Left lung (tissue), 10 donors: Measurements from ENCODE around the gene SYNGR1. TPM values are rescaled to one million over a fixed set of nuclear protein-coding genes. Genes with fewer than 3 reads are reported as not detected.

Source experiments
- ATAC-seq: fragments of 200-7000 bp; cut with Tn5 transposase; one replicate; pipeline ENCODE4 v1.9.1; 2020; ENCODE audit warnings: moderate library complexity
- DNase-seq, 4 donors: peaks; one replicate each; pipeline ENCODE4 v3.0.0-alpha.2; 2013 to 2020
- H3K27ac ChIP-seq, 2 donors: fragments of 200-600 bp; sonication (generic) in 1 of 2; one replicate each; pipeline versions ENCODE4 v1.5.0 to v1.8.0; 2020 to 2021
- H3K27me3 ChIP-seq, 2 donors: fragments of 200-600 bp; sonication (generic) in 1 of 2; one replicate each; pipeline versions ENCODE4 v1.5.0 to v1.8.0; 2020 to 2021
- H3K36me3 ChIP-seq, 2 donors: fragments of 200-600 bp; sonication (generic) in 1 of 2; one replicate each; pipeline versions ENCODE4 v1.5.0 to v1.8.0; 2020 to 2021
- H3K4me1 ChIP-seq, 2 donors: fragments of 200-600 bp; one replicate each; pipeline ENCODE4 v1.8.0; 2021
- H3K4me3 ChIP-seq, 2 donors: fragments of 200-600 bp; sonication (generic) in 1 of 2; one replicate each; pipeline versions ENCODE4 v1.5.0 to v1.8.0; 2020 to 2021; ENCODE audit warnings: mild to moderate bottlenecking in 1 of 2
- H3K9me3 ChIP-seq, 2 donors: fragments of 200-600 bp; sonication (generic) in 1 of 2; one replicate each; pipeline versions ENCODE4 v1.5.0 to v1.8.0; 2020 to 2021
- CTCF ChIP-seq, 2 donors: fragments of 200-600 bp; sonication (generic) in 1 of 2; IDR thresholded peaks; one replicate each; pipeline versions ENCODE4 v1.5.0 to v1.8.0; 2021; ENCODE audit warnings: antibody characterized with exemption in 2 of 2
- intact Hi-C, 2 donors: fragments of 100-400 bp; cut with DNase I; formaldehyde crosslinking; loops; one replicate each; pipeline versions ENCODE4 v1.11.2 to v1.14.2; 2022
- polyA plus RNA-seq, 6 donors: library from polyadenylated mRNA; unstranded; fragments of 120-200 nt; gene quantifications; one replicate each; pipeline ENCODE4 v1.2.1, GENCODE V29; 2013; ENCODE audit not compliant: insufficient read length in 6 of 6
- total RNA-seq, 2 donors: library from RNA; stranded (reverse); fragmentation: NEBNext Ultra II Directional; extraction: Animal tissue kit (Norgen Biotek cat#: 25700); gene quantifications; one replicate each; pipeline ENCODE4 v1.2.1, GENCODE V29; 2021
- donor health status: DM: no; HTN: yes; CAD: no.
- donor health status: DM: no; HTN: no; CAD: no.

The SYNGR1 gene
- total and polyA plus RNA-seq, 8 donors = 5.5 to 32.0 (median 26.5) TPM

- Histone ChIP-seq H3K27ac (no peak overlapping the region), H3K4me3 (no peak overlapping the region), H3K27me3 (no peaks in the 10 kb centered on the region), H3K9me3 (no peaks in the 10 kb centered on the region), H3K4me1 (peaks cover 0 to 30% of the 10 kb centered on the region in 2 donors), H3K36me3 (peaks cover 0 to 12% of the 10 kb centered on the region in 2 donors)
- ATAC-seq (peak; percentile 38), DNase-seq (no peak)
- intact Hi-C loops = loop anchor here in 1 of 2 donors (10.0 kb wide), 1 partner anchor 62 kb away; the partner anchor contains the start of gene PDGFB
- TF ChIP-seq CTCF (IDR thresholded peaks at IDR 0.05) = peak; percentile 20 to 32
These were observed 43.1 kb upstream of the SYNGR1 start for GRCh38 chr22:39306456-39307361.

DNA sequence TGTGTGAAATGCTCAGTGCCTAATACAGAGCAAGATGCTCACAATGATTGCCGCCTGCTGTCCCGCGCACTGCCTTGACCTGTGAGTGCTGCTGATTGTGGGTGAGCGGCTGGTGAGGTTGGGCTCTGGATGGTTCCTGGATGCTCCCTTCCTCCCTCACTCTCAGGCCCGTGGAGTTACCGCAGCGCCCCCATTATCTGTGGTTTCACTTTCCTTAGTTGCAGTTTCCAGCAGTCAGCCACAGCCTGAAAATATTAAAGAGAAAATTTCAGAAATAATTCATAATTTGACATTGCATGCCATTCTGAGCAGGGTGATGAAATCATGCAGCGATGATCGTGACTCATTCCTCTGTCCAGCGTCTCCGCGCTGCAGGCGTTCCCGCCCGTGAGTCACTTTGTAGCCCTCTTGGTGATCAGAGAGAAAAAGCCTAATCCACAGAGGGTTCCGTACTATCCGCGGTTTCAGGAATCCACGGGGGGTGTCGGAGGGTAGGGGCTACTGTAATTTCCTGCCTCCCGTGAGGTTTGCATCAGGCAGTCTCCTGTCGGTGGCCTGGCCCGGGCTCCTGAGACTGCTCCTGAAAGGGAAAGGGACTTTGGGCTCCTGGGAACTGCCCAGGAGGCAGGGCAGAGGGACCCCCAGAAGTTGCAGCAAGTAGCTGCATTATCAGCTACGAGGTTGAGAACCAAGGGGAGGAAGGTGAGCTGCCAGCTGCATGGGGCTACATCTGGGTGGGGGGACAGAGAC lies 41.0 kb upstream of the SYNGR1 start:
- DNase-seq = peak in 1 of 4 donors; percentile 80
- Histone ChIP-seq H3K4me1 (peaks cover 0 to 44% of the 10 kb centered on the region in 2 donors), H3K4me3 (no peak overlapping the region), H3K27ac (peak overlapping the region; percentile 43 to 79), H3K36me3 (peaks cover 0 to 33% of the 10 kb centered on the region in 2 donors), H3K27me3 (no peaks in the 10 kb centered on the region), H3K9me3 (no peaks in the 10 kb centered on the region)
- peak in 1 of 2 donors; percentile 15 for TF ChIP-seq CTCF (IDR thresholded peaks at IDR 0.05)
- peak; percentile 50 for ATAC-seq
- intact Hi-C loops = loop anchor here in 1 of 2 donors (10.0 kb wide), 1 partner anchor 64 kb away; the partner anchor contains the start of gene PDGFB

- Histone ChIP-seq H3K4me3 (no peak overlapping the region), H3K27ac (peak overlapping the region; percentile 43 to 79), H3K27me3 (no peaks in the 10 kb centered on the region), H3K36me3 (peaks cover 0 to 40% of the 10 kb centered on the region in 2 donors), H3K9me3 (no peaks in the 10 kb centered on the region), H3K4me1 (peaks cover 0 to 48% of the 10 kb centered on the region in 2 donors)
- no peak for TF ChIP-seq CTCF (IDR thresholded peaks at IDR 0.05)
- ATAC-seq = no peak
- intact Hi-C loops = loop anchor here in 1 of 2 donors (10.0 kb wide), 1 partner anchor 65 kb away; the partner anchor contains the start of gene PDGFB
- DNase-seq = no peak
These were observed 40.4 kb upstream of the SYNGR1 start for GRCh38 chr22:39309364-39309861.

DNA sequence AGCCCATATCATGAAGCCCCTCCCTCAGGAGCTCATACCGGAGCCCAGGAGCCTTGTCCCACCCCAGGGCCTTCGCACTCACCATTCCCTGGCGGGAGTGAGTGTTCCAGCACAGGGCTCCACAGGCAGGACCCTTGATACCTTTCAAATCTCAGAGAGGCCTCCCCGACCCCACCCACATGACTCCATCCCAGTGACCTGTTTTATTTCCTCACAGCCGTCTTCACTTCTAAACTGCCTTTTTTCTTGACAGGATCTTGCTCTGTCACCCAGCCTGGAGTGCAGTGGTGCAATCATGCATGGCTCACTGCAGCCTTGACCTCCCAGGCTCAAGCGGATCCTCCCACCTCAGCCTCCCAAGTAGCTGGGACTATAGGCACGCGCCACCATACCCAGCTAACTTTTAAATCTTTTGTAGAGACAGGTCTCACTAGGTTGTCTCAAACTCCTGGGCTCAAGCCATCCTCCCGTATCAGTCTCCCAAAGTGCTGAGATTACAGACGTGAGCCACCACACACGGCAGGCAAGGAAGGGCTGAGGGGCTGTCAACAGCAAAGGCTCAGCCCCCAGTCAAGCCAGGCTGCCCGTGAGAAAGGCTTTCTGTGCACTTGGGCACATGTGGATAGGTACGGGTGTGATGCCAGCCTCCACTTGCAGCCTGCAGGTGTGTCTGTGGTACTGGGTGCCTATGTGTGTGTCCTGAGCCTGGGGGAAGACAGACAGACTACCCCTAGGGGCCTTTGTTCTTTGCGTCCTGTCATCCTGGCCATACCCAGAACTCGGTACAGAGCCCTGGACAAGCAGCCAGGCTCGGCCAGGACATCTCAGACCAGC lies 39.7 kb upstream of the SYNGR1 start:
- H3K4me1 ChIP-seq = peaks cover under 1 to 55% of the 10 kb centered on the region in 2 donors
- H3K9me3 ChIP-seq = no peaks in the 10 kb centered on the region
- no peaks in the 10 kb centered on the region for H3K27me3 ChIP-seq
- DNase-seq (no peak), ATAC-seq (no peak)
- peaks cover 4 to 46% of the 10 kb centered on the region in 2 donors for H3K36me3 ChIP-seq
- H3K4me3 ChIP-seq = no peak overlapping the region
- TF ChIP-seq CTCF (IDR thresholded peaks at IDR 0.05) = no peak
- peak overlapping the region in 1 of 2 donors; percentile 43 for H3K27ac ChIP-seq
- intact Hi-C loops = loop anchor here (5.0 to 10.0 kb wide), 3 partner anchors 65 to 138 kb away; partner anchors contain the start of gene PDGFB (in 1 of the 2)
